H1 (cell line): ENCODE measurements around the gene FBN1. TPM values are rescaled to one million over a fixed set of nuclear protein-coding genes. Genes with fewer than 3 reads are reported as not detected.

Experiments
- CTCF ChIA-PET: fragments of 300-600 bp; sonication (Branson Sonifier 250); formaldehyde crosslinking; loops from one replicate; lab custom pipeline; 2021; ENCODE audit not compliant: partially characterized antibody; lab: Charles Lee
- POLR2A ChIA-PET: fragments of 300-600 bp; sonication (Branson Sonifier 250); formaldehyde crosslinking; loops from one replicate; lab custom pipeline; 2021; ENCODE audit warnings: inconsistent platforms; ENCODE audit not compliant: partially characterized antibody; lab: Charles Lee
- DNase-seq, 2 experiments: peaks; one replicate each; pipeline versions ENCODE4 v3.0.0 to v3.0.0-alpha.2; 2010 to 2022; ENCODE audit warnings: low spot score in 2 of 2, low read depth in 1 of 2, mixed read lengths in 1 of 2
- FAIRE-seq: peaks from 2 replicates; lab custom pipeline; 2011; peaks lifted over from hg19 to GRCh38; lab: Jason Lieb, UNC
- H2AFZ ChIP-seq: 2 replicates; pipeline ENCODE4 v1.8.1; 2012; ENCODE audit warnings: low read length, inconsistent platforms
- H2AK5ac ChIP-seq: 2 replicates; pipeline ENCODE4 v1.6.1; 2013; ENCODE audit warnings: low read depth, low read length
- H2BK120ac ChIP-seq: replicated peaks from 2 replicates; pipeline ENCODE3; 2013; ENCODE audit warnings: low read depth, low read length, inconsistent platforms
- H2BK12ac ChIP-seq: 2 replicates; pipeline ENCODE4 v1.6.1; 2013; ENCODE audit warnings: low read depth, low read length
- H2BK15ac ChIP-seq: 2 replicates; pipeline ENCODE4 v1.6.1; 2013; ENCODE audit warnings: low read length
- H2BK20ac ChIP-seq: 2 replicates; pipeline ENCODE4 v1.6.1; 2013; ENCODE audit warnings: low read length
- H2BK5ac ChIP-seq: 2 replicates; pipeline ENCODE4 v1.6.1; 2013; ENCODE audit warnings: low read depth, low read length
- H3K14ac ChIP-seq: 2 replicates; pipeline ENCODE4 v1.6.1; 2013; ENCODE audit warnings: inconsistent platforms; ENCODE audit not compliant: insufficient read length
- H3K18ac ChIP-seq: 2 replicates; pipeline ENCODE4 v1.6.1; 2013; ENCODE audit warnings: low read length; ENCODE audit errors: extremely low read depth
- H3K23ac ChIP-seq: 2 replicates; pipeline ENCODE4 v1.6.1; 2013; ENCODE audit warnings: inconsistent platforms; ENCODE audit not compliant: insufficient read length
- H3K23me2 ChIP-seq: 2 replicates; pipeline ENCODE4 v1.6.1; 2013; ENCODE audit warnings: low read depth, low read length
- H3K27ac ChIP-seq: 2 replicates; pipeline ENCODE4 v1.6.1; 2011; ENCODE audit warnings: low read depth, low read length, inconsistent platforms
- H3K27me3 ChIP-seq, 4 experiments: replicated peaks in 1 of 4; 1 replicate in 1 of 4; 2 replicates in 3 of 4; pipeline versions ENCODE4 v1.6.1 to v1.8.1; 2011 to 2013; ENCODE audit warnings: low read length in 3 of 4, mild to moderate bottlenecking in 3 of 4, inconsistent platforms in 2 of 4, mixed read lengths in 2 of 4, moderate library complexity in 1 of 4; ENCODE audit not compliant: control insufficient read depth in 3 of 4, insufficient read depth in 3 of 4; ENCODE audit errors: extremely low read depth in 1 of 4
- H3K36me3 ChIP-seq, 4 experiments: 2 replicates each; pipeline versions ENCODE4 v1.6.1 to v1.8.1; 2011 to 2013; ENCODE audit warnings: mild to moderate bottlenecking in 4 of 4, low read length in 3 of 4, moderate library complexity in 2 of 4, control low read depth in 1 of 4, inconsistent platforms in 1 of 4; ENCODE audit not compliant: insufficient read depth in 4 of 4, control insufficient read depth in 2 of 4
- H3K4ac ChIP-seq: replicated peaks from 2 replicates; pipeline ENCODE3; 2013; ENCODE audit warnings: low read length, low read depth, mixed read lengths, inconsistent platforms; ENCODE audit not compliant: insufficient read length
- H3K4me1 ChIP-seq, 4 experiments: replicated peaks in 1 of 4; 1 replicate in 1 of 4; 2 replicates in 3 of 4; pipeline versions ENCODE4 v1.6.1 to v1.8.1; 2011 to 2013; ENCODE audit warnings: low read length in 3 of 4, inconsistent platforms in 2 of 4, mixed read lengths in 1 of 4; ENCODE audit not compliant: insufficient read depth in 4 of 4, control insufficient read depth in 3 of 4
- H3K4me2 ChIP-seq, 2 experiments: 2 replicates each; pipeline versions ENCODE4 v1.6.1 to v1.8.1; 2011 to 2013; ENCODE audit warnings: low read depth in 2 of 2, low read length in 2 of 2, control low read depth in 1 of 2, inconsistent platforms in 1 of 2, mild to moderate bottlenecking in 1 of 2; ENCODE audit not compliant: insufficient read depth in 1 of 2
- H3K4me3 ChIP-seq, 4 experiments: fragments of 200-600, 300-600 bp in 1 of 4; sonication (generic), shearing (Covaris generic), sonication (Bioruptor Twin) in 1 of 4; 2 replicates each; pipeline versions ENCODE4 v1.5.1 to v1.8.1; 2011 to 2016; ENCODE audit warnings: low read length in 4 of 4, low read depth in 3 of 4, control low read depth in 2 of 4, inconsistent platforms in 2 of 4, mild to moderate bottlenecking in 2 of 4, mixed read lengths in 1 of 4, moderate library complexity in 1 of 4; ENCODE audit not compliant: insufficient read depth in 2 of 4; ENCODE audit errors: extremely low read depth in 1 of 4
- H3K56ac ChIP-seq: replicated peaks from 2 replicates; pipeline ENCODE3; 2013; ENCODE audit warnings: low read depth, mild to moderate bottlenecking, mixed read lengths, low read length, inconsistent platforms; ENCODE audit not compliant: insufficient read length
- H3K79me1 ChIP-seq: 2 replicates; pipeline ENCODE4 v1.6.1; 2013; ENCODE audit warnings: low read depth, low read length, control low read depth
- H3K79me2 ChIP-seq, 2 experiments: 2 replicates each; pipeline versions ENCODE4 v1.6.1 to v1.8.1; 2012 to 2013; ENCODE audit warnings: low read length in 2 of 2, mild to moderate bottlenecking in 2 of 2, inconsistent platforms in 1 of 2; ENCODE audit not compliant: insufficient read depth in 2 of 2, control insufficient read depth in 1 of 2
- H3K9ac ChIP-seq, 4 experiments: replicated peaks in 1 of 4; 1 replicate in 1 of 4; 2 replicates in 3 of 4; pipeline versions ENCODE4 v1.6.1 to v1.8.1; 2011 to 2013; ENCODE audit warnings: low read depth in 3 of 4, low read length in 3 of 4, control low read depth in 2 of 4, mild to moderate bottlenecking in 2 of 4, moderate library complexity in 2 of 4, inconsistent platforms in 1 of 4; ENCODE audit errors: extremely low read depth in 1 of 4
- H3K9me3 ChIP-seq, 2 experiments: 2 replicates each; pipeline versions ENCODE4 v1.6.1 to v1.8.1; 2012 to 2013; ENCODE audit warnings: mild to moderate bottlenecking in 2 of 2, moderate library complexity in 2 of 2, control low read depth in 1 of 2, inconsistent platforms in 1 of 2, low read depth in 1 of 2, low read length in 1 of 2, mixed read lengths in 1 of 2; ENCODE audit not compliant: insufficient read depth in 2 of 2
- H4K20me1 ChIP-seq, 2 experiments: replicated peaks in 1 of 2; 2 replicates each; pipeline versions ENCODE3 to v1.8.1; 2011 to 2013; ENCODE audit warnings: inconsistent platforms in 2 of 2, low read length in 2 of 2, mild to moderate bottlenecking in 1 of 2; ENCODE audit not compliant: insufficient read depth in 2 of 2, control insufficient read depth in 1 of 2
- H4K5ac ChIP-seq: 2 replicates; pipeline ENCODE4 v1.6.1; 2013; ENCODE audit warnings: low read length, low read depth, mixed read lengths, inconsistent platforms; ENCODE audit not compliant: insufficient read length
- H4K8ac ChIP-seq: 2 replicates; pipeline ENCODE4 v1.8.0; 2013; ENCODE audit warnings: mild to moderate bottlenecking, moderate library complexity, low read length, inconsistent platforms; ENCODE audit not compliant: insufficient read depth; ENCODE audit errors: extremely low read depth
- H4K91ac ChIP-seq: replicated peaks from 2 replicates; pipeline ENCODE3; 2013; ENCODE audit warnings: low read length, mixed read lengths, inconsistent platforms; ENCODE audit not compliant: insufficient read length
- ASH2L ChIP-seq: fragments of 200-600, 300-600 bp; sonication (generic); IDR thresholded peaks from one replicate; pipeline ENCODE4 v1.7.1; 2017; ENCODE audit warnings: low read length
- HDAC6 ChIP-seq: IDR thresholded peaks from one replicate; pipeline ENCODE4 v1.7.1; 2012; ENCODE audit warnings: low read depth, mild to moderate bottlenecking, inconsistent platforms, low read length, moderate library complexity
- MAX ChIP-seq: IDR thresholded peaks from 2 replicates; pipeline ENCODE4 v1.6.1; 2012; ENCODE audit warnings: inconsistent platforms
- POU5F1 ChIP-seq: IDR thresholded peaks from 2 replicates; pipeline ENCODE4 v1.6.1; 2011; ENCODE audit warnings: low read depth, mild to moderate bottlenecking, low read length, moderate library complexity
- RNF2 ChIP-seq: fragments of 200-900, 300-1000 bp; sonication (generic); IDR thresholded peaks from 2 replicates; pipeline ENCODE4 v1.7.1; 2016; ENCODE audit warnings: borderline replicate concordance, low read depth, mild to moderate bottlenecking, antibody characterized with exemption, low read length; ENCODE audit not compliant: poor library complexity, severe bottlenecking; ENCODE audit errors: missing control alignments
- SIRT6 ChIP-seq: IDR thresholded peaks from one replicate; pipeline ENCODE4 v1.7.1; 2012; ENCODE audit warnings: low read length, inconsistent platforms
- SIX5 ChIP-seq: IDR thresholded peaks from 2 replicates; pipeline ENCODE4 v1.6.1; 2011; ENCODE audit warnings: mild to moderate bottlenecking, low read depth, low read length
- SP4 ChIP-seq: IDR thresholded peaks from 2 replicates; pipeline ENCODE4 v1.6.1; 2012; ENCODE audit warnings: low read length, inconsistent platforms
- SRF ChIP-seq: IDR thresholded peaks from 2 replicates; pipeline ENCODE4 v1.6.1; 2011; ENCODE audit warnings: mild to moderate bottlenecking, low read depth, low read length, moderate library complexity
- WGBS, 2 experiments: shearing (Covaris generic) in 1 of 2; methylation state at CpG; one replicate each; pipeline versions ENCODE4 v1.1.6 to v1.1.7; 2013 to 2015; ENCODE audit warnings: low lambda C conversion rate in 2 of 2, mixed read lengths in 2 of 2, inconsistent platforms in 1 of 2, low coverage in 1 of 2, missing lambda C conversion rate in 1 of 2; ENCODE audit not compliant: insufficient replicate concordance in 2 of 2, insufficient coverage in 1 of 2, insufficient read length in 1 of 2; ENCODE audit errors: extremely low coverage in 1 of 2, missing lambda C conversion rate in 1 of 2; 5-methylcytosine and 5-hydroxymethylcytosine counted together
- long read RNA-seq, 2 experiments: library from RNA in 1 of 2; library from capped mRNA in 1 of 2; stranded (forward); transcript quantifications; one replicate each; pipeline ENCODE4 v2.0.0, GENCODE V29; 2021; ENCODE audit warnings: inconsistent platforms in 1 of 2
- polyA minus RNA-seq, 3 experiments: library from RNA; depleted of rRNA, polyadenylated mRNA; stranded (reverse); fragments of >200 nt; gene quantifications; 1 replicate in 2 of 3; 2 replicates in 1 of 3; pipeline ENCODE4 v1.2.3, GENCODE V29; 2011
- polyA plus RNA-seq, 7 experiments: library from polyadenylated mRNA; depleted of rRNA in 3 of 7; stranded (reverse) in 5 of 7; unstranded in 2 of 7; fragments of >200 nt in 5 of 7; fragments of 200-250 nt in 2 of 7; gene quantifications; 1 replicate in 5 of 7; 2 replicates in 1 of 7; 4 replicates in 1 of 7; pipeline versions ENCODE4 v1.2.1 to v1.2.3, GENCODE V29; 2011 to 2013; ENCODE audit warnings: missing spikeins in 2 of 7, mixed read lengths in 2 of 7
- total RNA-seq: library from RNA; stranded (reverse); fragmentation: NEBNext Ultra II Directional; extraction: Animal tissue kit (Norgen Biotek cat#: 25700); gene quantifications from 2 replicates; pipeline ENCODE4 v1.2.1, GENCODE V29; 2021

Gene FBN1
- total RNA-seq = 3.3 and 4.0 TPM in 2 replicates
- polyA plus RNA-seq (2011; rRNA removed) = 2.2 and 3.0 TPM in 2 replicates
- polyA plus RNA-seq (2011; cell fraction: cytosol; rRNA removed) = 4.0 TPM
- 8.1 TPM for polyA plus RNA-seq (2011; cell fraction: nucleus; rRNA removed)
- polyA plus RNA-seq (2012, experiment 1 of 2) = 3.5 to 6.0 TPM (median 5.0 TPM) in 4 replicates
- polyA plus RNA-seq (2012, experiment 2 of 2) = 0.16 TPM
- 2.7 TPM for polyA plus RNA-seq (2013, experiment 1 of 2)
- 2.0 TPM for polyA plus RNA-seq (2013, experiment 2 of 2)
- 9.8 and 14.5 TPM in 2 replicates for polyA minus RNA-seq (2011; rRNA and poly(A)+ RNA removed)
- 3.2 TPM for polyA minus RNA-seq (2011; cell fraction: cytosol; rRNA and poly(A)+ RNA removed)
- 8.3 TPM for polyA minus RNA-seq (2011; cell fraction: nucleus; rRNA and poly(A)+ RNA removed)
- long read RNA-seq, experiment 1, partial matches to known transcripts = 1 of 2 reads
- long read RNA-seq, experiment 1, other reads (novel, unspliced or antisense) = 1 of 2 reads
- long read RNA-seq, experiment 2, partial matches to known transcripts = 0 of 1 reads
- long read RNA-seq, experiment 2, other reads (novel, unspliced or antisense) = 1 of 1 reads

DNA sequence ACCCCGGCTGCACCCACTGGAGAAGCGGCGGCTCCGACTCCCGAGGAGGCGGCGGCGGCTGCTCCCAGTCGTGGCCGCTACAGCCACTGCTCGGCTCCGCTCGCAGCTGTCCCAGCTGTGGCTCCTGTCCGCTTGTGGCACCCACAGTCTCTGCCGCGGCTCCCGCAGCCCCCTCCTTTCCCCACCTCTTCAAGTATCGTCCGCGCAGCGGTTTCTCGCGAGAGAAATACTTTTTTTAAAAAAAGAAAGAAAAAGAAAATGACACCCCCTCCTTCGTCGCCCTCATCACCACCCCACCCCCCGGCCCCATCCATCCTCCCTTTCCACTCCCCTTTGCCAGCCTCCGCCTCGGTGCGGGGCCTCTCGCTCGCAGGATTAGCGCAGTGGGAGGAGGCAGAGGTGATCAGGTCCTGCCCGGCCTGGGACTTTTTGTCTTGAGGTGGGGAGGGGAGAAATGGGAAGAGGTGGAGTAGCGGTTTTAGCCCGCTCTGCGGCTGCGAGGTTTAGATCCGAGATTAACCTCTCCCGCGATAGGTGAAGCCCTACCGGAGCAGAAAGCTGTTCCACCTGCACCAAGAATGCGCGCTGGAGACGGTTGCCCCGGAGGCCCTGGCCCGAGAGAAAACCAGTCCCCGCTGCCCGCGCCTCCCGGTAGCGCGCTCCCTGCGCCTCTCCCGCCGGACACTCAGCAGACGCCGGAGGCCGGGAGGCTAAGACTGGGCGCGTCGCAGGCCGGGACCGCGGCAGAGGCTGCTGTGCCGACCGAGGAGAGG, at the start of gene FBN1:
FBN1 (minus strand) TSS at position 152 of the 773 bp plus-strand sequence. CDS start 940 bp downstream, outside the sequence.
- H3K27me3 ChIP-seq = peaks cover 0 to 34% (median 29%) of the 10 kb centered on the region in 4 experiments; a peak in 6 of 7 replicates
- no peak within 1 kb of the TSS for H3K14ac ChIP-seq
- no peaks in the 10 kb centered on the region for H3K9me3 ChIP-seq
- FAIRE-seq (no peak), DNase-seq (peak; percentile 39 to 77)
- H2BK20ac ChIP-seq = no peak within 1 kb of the TSS
- H2AFZ ChIP-seq = peak within 1 kb of the TSS; percentile 97
- H4K91ac ChIP-seq = no peak within 1 kb of the TSS
- H3K4me3 ChIP-seq = peak within 1 kb of the TSS; percentile 29 to 77 (median 56)
- peak within 1 kb of the TSS; percentile 29 to 71 (median 60) for H3K9ac ChIP-seq
- no peak within 1 kb of the TSS for H3K4ac ChIP-seq
- H2BK12ac ChIP-seq = 0 out of 2 replicates have a peak within 1 kb of the TSS, but pooled peaks have one; percentile 60
- no peak within 1 kb of the TSS for H2BK15ac ChIP-seq
- POLR2A ChIA-PET = interaction anchor here (0.7 to 1.4 kb wide), 5 partner anchors 10 to 160 kb away, joined by 3 to 5 read pairs (median 3); no protein-coding TSS in a partner anchor
- H4K5ac ChIP-seq = no peak within 1 kb of the TSS
- peaks cover 0 to 2% of the 10 kb centered on the region in 2 experiments for H4K20me1 ChIP-seq
- 3% methylated on average over 51 of the region's 66 CpGs; no CpG with 5 or more reads in 1 of the 2 experiments for WGBS, 2 experiments
- H3K36me3 ChIP-seq = no peaks in the 10 kb centered on the region
- no peak within 1 kb of the TSS for H3K27ac ChIP-seq
- H3K79me2 ChIP-seq = no peaks in the 10 kb centered on the region
- H2BK5ac ChIP-seq = no peak within 1 kb of the TSS
- no peak within 1 kb of the TSS for H2BK120ac ChIP-seq
- H3K79me1 ChIP-seq = no peaks in the 10 kb centered on the region
- peaks cover 1 to 15% (median 2%) of the 10 kb centered on the region in 4 experiments; a peak in 5 of 7 replicates for H3K4me1 ChIP-seq
- no peak within 1 kb of the TSS for H3K56ac ChIP-seq
- H4K8ac ChIP-seq = peak within 1 kb of the TSS; percentile 75; the same call in 1 of the 2 replicates
- H3K23ac ChIP-seq = no peak within 1 kb of the TSS
- H3K23me2 ChIP-seq = peaks cover 19% of the 10 kb centered on the region; the same call in 1 of the 2 replicates
- no peak within 1 kb of the TSS for H2AK5ac ChIP-seq
- CTCF ChIA-PET = no interaction called here
- H3K4me2 ChIP-seq = peak within 1 kb of the TSS; percentile 84 to 97
- H3K18ac ChIP-seq = 0 out of 2 replicates have a peak within 1 kb of the TSS, but pooled peaks have one; percentile 4
- no peak for TF ChIP-seq SRF
- no peak for TF ChIP-seq MAX
- TF ChIP-seq HDAC6 = no peak
- no peak for TF ChIP-seq POU5F1
- TF ChIP-seq ASH2L = no peak
- no peak for TF ChIP-seq SIX5
- TF ChIP-seq RNF2 = no peak
- no peak for TF ChIP-seq SIRT6
- TF ChIP-seq SP4 = no peak
